GM11168 (cell line): Measurements from ENCODE around the gene C1orf174.

ENCODE experiments used
- in situ Hi-C: fragments of 300-500 bp; cut with MboI; formaldehyde crosslinking; loops from one replicate; pipeline ENCODE4 v1.12.0; 2022; ENCODE audit warnings: low sequenced_read_pairs; ENCODE audit not compliant: unreplicated experiment

The C1orf174 gene

DNA sequence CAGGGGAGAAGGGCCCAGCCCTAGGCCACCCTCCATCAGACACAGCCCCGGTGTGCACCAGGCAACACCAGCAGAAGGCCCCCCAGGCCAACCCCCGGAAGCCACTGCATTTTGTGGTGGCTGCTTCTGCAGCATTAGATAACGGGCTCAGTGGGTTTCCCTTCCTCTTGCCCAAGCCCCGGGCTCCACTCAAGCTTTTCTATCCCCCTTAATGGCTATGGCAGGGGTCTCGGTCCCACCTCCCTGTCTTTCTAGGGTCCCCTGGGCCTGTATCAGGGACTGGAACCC is 18.9 kb downstream of the C1orf174 start:
- in situ Hi-C loops, result no loop called here

DNA sequence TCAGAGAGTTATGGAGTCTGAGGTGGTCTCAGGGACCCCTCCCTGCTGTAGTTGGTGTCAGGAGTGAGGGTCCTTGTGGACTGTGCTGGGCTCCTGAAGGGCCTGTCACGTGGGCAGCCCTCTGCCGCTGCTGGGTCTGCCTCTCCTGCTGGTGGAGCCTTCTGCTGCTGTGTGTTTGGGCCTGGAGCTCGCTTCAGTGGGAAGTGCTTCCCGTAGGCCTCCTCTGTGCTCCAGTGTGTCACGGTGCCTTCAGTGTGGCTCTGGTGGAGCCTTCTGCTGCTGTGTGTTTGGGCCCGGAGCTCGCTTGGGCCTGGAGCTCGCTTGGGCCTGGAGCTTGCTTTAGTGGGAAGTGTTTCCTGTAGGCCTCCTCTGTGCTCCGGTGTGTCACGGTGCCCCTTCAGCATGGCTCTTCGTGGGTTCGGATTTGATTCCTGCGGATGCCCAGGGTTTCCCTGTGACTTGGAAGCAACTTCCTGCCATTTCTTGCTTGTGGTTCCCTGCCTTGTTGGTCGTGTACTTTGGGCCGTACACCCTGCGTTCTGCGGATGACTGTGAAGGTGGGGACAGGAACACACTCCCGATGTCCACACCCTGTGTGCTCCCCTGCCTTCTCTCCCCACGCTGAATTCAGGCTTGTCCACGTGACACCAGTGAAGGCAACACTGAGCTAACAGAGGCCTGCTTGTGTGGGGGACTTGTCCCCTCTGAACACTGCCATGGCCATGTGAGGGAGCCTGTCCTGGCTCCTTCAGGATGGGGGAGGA is 19.5 kb downstream of the C1orf174 start:
- in situ Hi-C loops, result no loop called here

DNA sequence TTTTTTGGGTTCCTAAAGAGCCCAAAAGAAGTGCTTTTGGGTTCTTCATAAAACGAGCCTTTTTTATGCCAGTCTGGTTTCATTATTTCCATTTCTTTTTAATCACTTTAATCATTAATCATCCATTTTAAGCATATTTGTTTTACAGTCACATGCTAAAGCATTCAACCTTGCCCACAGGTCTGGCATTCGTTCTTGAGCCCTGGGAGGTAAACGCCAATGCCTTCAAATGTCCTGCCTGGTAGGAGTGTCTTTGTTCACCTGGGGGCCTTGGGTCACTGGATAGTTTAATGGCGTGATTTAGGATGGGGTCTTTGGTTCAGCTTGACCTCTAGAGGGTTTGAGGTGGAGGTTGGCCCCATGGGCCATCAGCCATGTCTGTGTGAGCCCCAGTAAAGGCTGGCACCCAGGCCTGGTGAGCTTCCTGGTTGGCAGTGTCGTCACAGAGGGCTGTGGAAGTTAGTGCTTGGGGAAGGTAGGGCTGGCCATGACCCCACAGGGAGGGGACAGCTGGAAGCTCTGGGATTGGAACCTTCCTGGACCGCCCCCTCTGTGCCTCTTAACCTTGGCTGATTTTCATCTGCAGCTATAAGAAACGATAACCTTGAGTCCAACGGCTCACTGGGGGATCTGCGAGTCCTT is 20.2 kb downstream of the C1orf174 start:
- in situ Hi-C loops, result no loop called here

DNA sequence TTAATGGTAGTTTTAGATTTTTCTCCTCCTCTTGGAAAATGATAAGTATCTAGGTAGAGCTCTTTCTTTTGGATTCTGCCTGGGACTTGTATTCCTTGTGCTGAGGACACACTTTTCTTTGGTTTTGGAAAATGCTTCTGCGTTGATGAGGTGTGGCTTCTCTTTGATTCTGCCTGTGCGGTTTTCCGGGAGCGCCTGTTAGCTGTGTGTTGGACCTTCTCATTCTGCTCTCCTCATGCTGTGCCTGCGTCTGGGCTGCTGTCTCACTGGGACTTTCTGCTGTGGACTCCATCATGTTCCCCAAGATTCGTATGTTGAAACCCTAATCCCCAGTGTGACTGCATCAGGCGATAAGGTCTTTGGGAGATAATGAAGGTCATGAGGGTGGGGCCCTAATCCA is 21.0 kb downstream of the C1orf174 start:
- in situ Hi-C loops, result no loop called here

DNA sequence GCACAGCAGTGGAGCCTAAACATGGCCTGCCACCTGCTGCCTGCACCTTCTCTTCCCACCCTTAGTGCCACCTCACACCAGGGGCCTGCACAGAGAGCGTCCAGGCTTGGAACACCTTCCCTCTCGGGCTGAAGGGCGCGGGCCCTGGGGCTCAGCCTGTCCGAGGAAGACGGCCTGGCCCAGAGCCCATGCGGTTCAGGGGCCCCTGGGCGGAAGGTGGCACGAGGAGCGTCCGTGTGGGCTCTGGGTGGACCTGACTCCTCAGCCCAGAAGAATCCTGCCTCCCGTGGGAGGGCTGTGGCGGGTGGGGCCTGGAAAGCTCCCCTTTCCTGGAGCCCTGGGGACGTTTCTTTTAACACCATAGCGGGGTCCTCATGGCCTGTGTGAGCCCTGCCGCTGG is 23.4 kb downstream of the C1orf174 start:
- in situ Hi-C loops, result no loop called here

DNA sequence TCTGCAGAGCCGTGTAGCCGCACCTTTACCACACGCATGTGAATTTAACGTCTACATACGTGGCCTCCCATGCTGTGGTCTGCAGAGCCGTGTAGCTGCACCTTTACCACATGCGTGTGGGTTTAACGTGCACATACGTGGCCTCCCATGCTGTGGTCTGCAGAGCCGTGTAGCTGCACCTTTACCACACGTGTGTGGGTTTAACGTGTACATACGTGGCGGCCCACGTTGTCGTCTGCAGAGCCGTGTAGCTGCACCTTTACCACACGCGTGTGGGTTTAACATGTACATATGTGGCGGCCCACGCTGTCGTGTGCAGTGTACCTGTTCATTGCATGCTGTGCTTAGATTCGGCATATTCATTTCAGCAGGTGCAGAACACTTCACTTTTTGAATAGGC is 25.3 kb downstream of the C1orf174 start:
- in situ Hi-C loops, result no loop called here

DNA sequence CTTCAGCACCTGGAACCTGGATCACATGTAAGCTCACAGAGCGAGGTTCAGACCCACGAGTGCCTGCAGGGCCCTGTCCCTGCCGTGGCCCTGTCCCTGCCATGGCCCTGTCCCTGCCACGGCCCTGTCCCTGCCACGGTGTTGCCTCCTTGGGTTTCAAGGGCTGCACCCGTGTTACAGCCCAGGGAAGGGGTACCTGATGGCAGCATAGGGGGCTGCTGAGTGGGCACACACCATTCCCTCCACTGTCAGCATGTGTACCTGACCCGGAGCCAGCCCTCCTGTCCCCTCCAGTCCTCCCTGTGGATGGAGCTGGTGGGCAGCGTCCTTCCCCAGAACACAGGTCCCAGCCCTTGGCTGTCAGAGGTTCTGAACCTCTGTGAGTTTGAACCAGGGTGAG is 27.5 kb downstream of the C1orf174 start:
- in situ Hi-C loops, result no loop called here

DNA sequence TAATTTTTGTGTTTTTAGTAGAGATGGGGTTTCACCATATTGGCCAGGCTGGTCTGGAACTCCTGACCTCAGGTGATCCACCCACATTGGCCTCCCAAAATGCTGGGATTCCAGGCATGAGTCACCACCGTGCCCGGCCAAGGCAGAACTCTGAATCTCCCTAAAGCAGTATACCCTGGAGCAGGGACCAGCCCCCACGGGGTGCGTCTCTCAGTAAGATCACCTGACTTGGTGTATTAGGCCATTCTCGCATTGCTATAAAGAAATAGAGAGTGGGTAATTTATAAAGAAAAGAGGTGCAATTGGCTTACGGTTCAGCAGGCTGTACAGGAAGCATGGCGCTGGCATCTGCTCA is 28.6 kb downstream of the C1orf174 start:
- in situ Hi-C loops, result no loop called here

DNA sequence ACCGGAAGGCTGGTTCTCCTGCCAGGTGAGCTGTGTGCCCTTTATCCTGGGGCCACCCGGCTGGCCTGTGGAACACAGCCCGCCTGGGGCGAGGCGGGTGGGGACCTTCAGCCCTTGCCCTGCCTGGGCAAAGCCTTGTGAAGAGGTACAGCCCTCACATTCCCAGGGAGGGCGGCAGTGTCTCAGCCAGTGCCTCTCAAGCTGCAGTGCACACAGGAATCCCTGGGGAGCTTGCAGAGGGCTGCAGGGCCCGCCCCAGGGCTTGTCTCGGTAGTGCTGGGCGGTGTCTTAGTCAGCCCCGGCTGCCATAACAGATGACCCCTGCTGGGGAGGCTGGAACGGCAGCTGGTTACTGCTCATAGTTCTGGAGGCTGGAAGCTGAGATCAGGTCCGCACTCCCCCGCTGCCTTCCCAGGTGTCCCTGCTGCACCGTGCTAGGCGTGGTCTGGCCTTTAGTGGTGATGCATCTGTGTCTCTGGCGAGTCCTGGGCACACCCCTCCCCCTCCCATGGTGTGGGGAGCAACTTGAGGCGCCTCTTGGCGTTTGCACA is 30.2 kb downstream of the C1orf174 start:
- in situ Hi-C loops, result no loop called here

DNA sequence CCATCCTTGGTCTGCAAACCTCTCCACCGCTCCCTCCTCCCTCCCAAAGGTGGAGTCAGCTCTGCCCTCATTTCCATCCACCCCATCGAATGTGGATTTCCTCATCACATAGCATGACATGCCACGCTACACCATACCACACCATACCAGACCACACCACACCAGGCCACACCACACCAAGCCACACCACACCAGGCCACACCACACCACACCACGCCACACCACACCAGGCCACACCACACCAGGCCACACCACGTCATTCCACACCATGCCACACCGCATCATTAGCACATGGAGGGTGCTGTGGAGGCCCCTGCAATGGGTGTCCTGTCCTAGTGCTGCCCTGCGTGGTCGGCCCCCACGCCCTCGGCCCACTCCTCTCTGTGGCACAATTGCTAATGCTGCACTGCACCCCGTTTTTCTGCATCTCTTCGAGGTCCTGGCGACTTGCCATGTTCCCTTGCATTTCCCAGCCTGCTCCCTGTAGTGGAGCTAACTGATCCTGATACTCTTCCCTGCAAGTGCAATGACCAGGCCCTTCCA is 31.5 kb downstream of the C1orf174 start:
- in situ Hi-C loops, result no loop called here

DNA sequence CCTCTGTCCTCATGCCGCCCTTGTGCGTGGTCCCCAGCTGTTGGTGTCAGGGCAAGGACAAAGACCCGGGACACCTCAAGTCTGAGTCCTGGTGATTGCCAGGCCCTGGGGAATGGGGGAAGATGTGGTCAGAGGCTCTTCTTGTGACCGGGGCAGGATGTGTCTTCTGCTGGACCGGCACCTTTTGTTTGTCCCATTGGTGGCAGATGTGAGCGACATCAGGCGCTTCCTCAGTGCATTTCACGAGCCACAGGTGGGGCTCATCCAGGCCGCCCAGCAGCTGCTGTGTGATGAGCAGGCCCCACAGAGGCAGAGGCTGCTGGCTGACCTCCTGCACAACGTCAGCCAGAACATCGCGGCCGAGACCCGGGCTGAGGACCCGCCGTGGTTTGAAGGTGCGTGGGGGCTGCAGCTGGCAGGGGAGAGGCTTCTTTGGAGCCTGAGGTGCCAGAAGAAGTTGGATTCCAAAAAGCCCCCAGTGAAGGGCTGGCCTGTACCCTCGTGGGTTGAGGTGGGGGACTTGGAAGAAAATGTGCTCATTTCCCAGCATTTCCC is 34.4 kb downstream of the C1orf174 start:
- in situ Hi-C loops, result no loop called here

DNA sequence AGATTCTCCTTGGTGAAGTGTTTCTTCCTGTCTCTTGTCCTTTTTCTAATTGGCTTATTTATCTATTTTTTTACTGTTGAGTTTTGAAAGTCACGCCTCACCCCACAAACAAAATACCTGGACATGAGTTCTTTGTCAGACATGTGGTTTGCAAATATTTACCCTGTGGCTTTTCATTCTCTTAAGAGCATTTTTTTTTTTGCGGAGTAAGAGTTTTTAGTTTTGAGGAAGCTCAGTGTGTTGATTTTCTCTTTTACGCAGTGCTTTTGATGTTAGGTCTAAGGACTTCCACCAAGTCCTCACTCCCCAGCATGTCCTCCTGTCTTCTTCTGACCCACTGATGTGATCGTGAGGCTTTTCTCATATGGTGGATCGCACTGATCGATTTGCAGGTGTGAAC is 35.2 kb downstream of the C1orf174 start:
- in situ Hi-C loops, result no loop called here

DNA sequence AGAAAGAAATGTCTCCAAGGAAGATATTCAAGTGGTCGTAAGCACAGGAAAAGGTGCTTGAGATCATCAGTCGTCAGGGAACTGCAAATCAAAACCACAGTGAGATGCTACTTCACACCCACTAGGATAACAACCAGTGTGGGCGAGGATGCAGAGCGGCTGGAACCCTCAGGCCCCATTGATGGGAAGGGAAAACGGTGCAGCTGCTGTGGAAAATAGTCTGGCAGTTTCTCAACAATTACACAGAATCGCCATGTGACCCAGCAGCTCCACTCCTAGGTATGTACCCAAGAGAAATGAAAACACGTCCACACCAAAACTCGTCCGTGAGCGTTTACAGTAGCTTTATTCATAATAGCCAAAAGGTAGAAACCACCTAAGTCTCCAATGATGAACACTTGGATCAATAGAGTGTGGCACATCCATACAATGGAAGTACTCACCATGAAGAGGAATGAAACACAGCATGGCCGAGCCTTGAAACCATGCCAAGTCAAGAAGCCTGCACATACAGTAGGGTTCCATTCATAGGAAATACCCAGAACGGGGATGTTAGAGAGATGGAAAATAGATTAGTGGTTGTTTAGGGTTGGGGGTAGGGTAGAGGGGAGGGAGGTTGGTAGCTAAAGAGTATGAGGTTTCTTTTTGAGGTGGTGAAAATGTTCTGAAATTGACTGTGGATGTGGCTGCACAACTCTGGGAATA is 36.7 kb downstream of the C1orf174 start:
- in situ Hi-C loops, result no loop called here

DNA sequence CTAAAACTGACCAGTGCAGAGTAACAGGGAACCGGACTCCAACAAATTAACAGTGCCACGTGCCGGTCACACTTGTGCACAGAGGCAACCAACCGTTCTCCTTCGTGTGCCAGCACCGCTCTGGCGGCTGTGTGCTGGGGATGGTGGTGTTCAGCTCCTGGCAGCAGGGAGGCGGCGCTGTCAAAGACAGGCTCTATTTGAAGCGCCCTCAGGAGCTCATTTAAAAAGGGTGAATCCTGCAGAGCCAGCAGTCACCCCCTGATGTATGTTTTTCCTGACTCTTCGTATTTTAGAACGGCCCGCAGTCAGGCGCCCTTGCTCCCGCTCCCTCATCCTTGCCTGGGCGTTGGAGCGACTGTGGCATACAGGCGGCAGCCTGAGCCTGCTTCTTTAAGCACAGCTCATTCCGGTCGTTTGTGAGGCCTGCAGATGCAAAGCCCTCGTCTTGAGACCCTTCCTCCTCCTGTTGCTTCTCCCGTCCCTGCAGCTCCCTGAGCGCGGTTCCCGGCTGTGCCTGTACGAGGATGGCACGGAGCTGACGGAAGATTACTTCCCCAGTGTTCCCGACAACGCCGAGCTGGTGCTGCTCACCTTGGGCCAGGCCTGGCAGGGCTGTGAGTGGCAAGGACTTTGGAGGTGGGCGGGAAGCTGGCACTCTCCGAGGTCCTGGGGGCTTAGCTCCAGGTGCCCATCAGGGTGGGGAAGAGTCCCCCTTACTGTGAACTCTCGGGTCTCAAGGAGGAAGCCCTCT is 41.7 kb downstream of the C1orf174 start:
- in situ Hi-C loops, result no loop called here

DNA sequence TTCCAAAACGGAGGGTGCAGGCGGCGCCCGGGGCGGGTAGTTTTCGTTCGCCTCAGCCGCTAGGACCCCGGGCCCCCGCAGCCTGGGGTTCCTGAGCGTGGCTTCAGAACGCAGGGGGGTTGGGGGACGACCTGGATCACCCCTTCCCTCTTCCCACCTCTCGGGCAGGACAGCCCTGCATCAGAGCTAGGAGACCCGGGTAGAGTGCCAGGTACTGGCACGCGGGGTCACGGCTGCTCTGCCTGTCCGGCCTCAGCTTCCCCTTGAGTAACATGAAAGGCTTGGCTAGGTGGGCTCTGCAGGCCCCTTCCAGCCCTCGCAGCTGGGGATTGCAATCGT is 42.3 kb downstream of the C1orf174 start:
- in situ Hi-C loops, result no loop called here

DNA sequence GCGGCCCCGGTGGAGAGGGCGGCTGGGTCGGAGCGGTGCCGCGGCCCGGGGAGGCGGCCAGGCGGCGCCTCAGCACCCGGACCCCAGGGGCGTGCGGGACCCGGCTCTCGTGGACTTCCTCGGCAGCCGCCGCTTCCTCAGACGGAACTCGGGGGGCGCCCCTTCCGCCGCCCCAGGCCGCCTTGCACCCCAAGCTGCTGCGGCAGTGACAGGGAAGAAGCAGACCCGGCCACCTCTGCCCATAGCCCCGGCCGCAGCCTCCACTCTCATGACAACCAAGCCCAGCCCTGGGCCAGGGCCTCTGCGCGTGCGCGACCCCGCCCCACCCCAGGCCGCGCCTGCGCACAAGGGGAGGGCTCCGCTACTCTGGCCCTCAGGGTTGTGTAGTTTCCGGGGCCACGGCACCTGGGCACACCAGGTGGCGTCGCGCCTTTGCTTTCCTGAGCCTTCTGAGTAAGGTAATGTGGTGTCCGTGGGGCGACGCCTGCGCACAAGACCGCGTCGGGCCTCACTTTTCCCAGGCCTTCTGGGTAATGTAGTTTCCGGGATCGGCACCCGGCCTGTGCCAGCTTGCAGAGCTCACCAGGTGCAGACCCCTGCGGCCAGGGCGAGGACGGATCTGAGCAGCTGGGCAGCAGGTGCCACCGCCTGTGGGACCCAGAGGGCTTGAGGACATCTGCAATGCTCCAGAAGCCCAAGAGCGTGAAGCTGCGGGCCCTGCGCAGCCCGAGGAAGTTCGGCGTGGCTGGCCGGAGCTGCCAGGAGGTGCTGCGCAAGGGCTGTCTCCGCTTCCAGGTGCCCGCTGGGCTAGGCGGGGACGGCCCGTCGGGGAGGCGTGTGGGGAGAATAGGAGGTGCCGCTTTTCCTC is 42.9 kb downstream of the C1orf174 start, which contains the start of the genes CEP104 and DFFB:
TSS of gene CEP104 (minus strand) at position 289 of the 868 bp plus-strand sequence. CDS start 4,804 bp downstream, outside the sequence.
TSS of gene DFFB (plus strand) at position 554 of the 868 bp plus-strand sequence. CDS start at position 682, 128 bp downstream.
- in situ Hi-C loops, result no loop called here

DNA sequence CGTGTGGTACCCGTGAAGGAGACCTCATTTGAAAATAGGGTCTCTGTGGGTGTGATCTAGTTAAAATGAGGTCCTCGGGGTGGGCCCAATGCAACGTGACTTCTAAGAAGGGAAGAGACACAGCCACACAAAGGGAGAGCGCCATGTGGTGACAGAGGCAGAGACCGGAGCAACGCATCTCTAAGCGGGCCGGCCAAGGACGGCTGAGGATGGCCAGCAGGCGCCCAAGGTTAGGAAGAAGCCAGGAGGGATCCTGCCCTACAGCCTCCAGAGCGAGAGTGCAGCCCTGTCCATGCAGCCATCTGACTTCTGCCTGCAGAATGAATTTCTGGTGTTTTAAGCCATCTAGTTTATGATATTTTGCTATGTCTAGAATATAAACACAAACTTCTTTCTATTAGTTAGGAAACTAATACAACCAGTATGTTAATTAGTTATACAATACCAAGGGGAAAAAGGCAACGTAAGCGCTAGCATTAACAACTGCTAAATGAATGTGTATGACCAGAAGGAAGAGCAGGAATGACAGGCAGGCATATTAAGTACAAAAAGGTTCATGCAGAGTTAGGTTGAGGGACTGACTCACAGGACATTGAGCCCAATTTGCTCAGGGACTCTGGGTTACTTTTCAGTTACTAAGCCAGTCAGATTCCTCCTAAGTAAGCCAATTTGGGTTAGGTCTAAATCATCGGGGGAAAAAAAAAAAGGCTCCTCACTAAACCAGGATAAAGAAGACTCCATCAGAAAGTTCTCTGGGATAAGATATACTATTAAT is 47.2 kb downstream of the C1orf174 start:
- in situ Hi-C loops, result no loop called here

DNA sequence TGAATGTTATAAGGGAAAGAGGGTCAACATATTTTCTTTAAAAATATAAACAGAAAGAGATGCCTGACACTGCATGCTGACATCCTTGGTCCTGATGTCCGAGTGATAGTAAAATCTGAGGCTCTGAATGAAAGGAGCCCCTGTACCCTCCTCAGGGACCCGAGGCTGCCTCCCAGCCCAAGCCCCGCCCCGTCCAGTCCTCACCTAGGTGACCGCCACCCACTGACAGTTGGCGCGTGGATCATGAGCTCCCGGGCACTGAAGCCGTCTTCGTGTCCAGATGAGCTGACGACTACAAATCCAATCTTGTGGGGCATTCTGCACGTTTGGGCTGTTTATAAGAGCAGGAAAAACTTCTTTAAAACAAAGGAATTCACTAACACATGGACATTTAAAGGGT is 48.0 kb downstream of the C1orf174 start:
- in situ Hi-C loops, result no loop called here
